Keratinocyte (primary cell): ENCODE results near the gene KDM8.

Experiments
- EZH2 ChIP-seq: IDR thresholded peaks from one replicate; pipeline ENCODE4 v1.6.1; 2012; ENCODE audit warnings: inconsistent platforms, mild to moderate bottlenecking, low read length, moderate library complexity
- TF ChIP-seq, protein P1 (sequence below), 3 experiments: IDR thresholded peaks in 1 of 3; conservative IDR thresholded peaks in 1 of 3; optimal IDR thresholded peaks in 1 of 3; 2 replicates in 2 of 3; 3 replicates in 1 of 3; pipeline versions ENCODE3 to v1.5.1; 2011; ENCODE audit warnings: low read length in 3 of 3, mild to moderate bottlenecking in 3 of 3, moderate library complexity in 2 of 3, control low read depth in 1 of 3, inconsistent platforms in 1 of 3; ENCODE audit not compliant: insufficient read depth in 2 of 3; ENCODE audit errors: extremely low read depth in 1 of 3

DNA sequence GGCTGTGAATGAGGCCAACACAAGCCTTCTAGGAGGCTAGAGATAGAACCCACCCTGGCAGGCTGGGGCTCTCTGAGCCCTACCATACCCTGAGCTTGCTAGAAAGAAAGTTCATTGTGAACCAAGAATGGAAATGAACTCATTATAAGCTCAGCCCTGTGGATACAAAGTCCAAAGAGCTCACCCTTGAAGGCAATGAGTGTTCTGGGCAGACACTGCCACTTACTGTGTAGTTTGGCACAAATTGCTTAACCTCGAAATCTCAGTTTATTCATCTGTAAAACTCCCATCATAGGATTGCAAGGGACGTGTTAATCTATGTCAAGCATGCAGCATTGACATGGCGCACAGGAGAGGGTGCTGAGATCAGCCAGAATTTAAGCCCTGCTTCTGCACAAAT lies 5.5 kb downstream of the KDM8 start:
- TF ChIP-seq EZH2, result no peak
- TF ChIP-seq, protein P1, sequence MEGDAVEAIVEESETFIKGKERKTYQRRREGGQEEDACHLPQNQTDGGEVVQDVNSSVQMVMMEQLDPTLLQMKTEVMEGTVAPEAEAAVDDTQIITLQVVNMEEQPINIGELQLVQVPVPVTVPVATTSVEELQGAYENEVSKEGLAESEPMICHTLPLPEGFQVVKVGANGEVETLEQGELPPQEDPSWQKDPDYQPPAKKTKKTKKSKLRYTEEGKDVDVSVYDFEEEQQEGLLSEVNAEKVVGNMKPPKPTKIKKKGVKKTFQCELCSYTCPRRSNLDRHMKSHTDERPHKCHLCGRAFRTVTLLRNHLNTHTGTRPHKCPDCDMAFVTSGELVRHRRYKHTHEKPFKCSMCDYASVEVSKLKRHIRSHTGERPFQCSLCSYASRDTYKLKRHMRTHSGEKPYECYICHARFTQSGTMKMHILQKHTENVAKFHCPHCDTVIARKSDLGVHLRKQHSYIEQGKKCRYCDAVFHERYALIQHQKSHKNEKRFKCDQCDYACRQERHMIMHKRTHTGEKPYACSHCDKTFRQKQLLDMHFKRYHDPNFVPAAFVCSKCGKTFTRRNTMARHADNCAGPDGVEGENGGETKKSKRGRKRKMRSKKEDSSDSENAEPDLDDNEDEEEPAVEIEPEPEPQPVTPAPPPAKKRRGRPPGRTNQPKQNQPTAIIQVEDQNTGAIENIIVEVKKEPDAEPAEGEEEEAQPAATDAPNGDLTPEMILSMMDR (optimal IDR thresholded peaks at IDR 0.05 in 1 of 3, IDR thresholded peaks at IDR 0.05 in 1 of 3, conservative IDR thresholded peaks at IDR 0.05 in 1 of 3; ENCODE audit: extremely low read depth in 1 of 3, insufficient read depth in 2 of 3, low read length in 3 of 3), result no peak
